ENCODE measurements around the gene TOGARAM2. TPM values are rescaled to one million over a fixed set of nuclear protein-coding genes. Genes with fewer than 3 reads are reported as not detected.
A peak's percentile ranks its signal among the peaks of the same experiment; 100 is the strongest.

Gene TOGARAM2
- total RNA-seq, 2 donors from 2014 or later: 2.0 to 6.6 TPM

DNA sequence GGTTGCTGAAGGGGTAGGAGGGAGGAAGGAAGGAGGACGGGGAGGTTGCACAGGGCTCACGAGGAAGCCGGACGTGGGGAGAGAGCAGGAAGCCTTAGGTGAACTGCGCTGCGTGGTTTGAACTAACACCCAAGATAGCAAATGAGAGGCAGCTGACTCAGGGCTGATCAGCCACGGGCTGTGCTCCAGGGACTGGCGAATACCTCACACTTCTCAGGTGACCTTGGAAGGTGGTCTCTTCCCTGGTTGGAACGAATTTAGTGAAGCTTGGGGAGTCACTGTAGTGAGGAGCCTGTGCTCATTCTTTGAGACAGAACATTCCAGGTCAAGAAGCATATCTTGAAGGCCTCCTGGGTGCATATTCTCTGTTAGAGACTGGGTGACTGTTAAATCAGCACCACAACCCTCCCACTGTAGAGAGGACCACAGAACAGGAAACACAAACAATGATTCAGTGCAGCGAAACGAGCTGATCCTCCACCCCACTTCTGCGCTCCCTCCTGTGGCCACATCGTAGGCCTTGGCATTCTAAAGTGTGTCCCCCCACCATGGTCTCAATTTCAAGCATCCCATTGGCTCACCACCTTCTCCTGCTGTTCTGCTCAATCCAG, 33.8 kb downstream of the TOGARAM2 start:
- H3K27ac ChIP-seq: peak overlapping the region; percentile 90 to 94
- no peaks in the 10 kb centered on the region for H3K36me3 ChIP-seq
- TF ChIP-seq, protein P1, sequence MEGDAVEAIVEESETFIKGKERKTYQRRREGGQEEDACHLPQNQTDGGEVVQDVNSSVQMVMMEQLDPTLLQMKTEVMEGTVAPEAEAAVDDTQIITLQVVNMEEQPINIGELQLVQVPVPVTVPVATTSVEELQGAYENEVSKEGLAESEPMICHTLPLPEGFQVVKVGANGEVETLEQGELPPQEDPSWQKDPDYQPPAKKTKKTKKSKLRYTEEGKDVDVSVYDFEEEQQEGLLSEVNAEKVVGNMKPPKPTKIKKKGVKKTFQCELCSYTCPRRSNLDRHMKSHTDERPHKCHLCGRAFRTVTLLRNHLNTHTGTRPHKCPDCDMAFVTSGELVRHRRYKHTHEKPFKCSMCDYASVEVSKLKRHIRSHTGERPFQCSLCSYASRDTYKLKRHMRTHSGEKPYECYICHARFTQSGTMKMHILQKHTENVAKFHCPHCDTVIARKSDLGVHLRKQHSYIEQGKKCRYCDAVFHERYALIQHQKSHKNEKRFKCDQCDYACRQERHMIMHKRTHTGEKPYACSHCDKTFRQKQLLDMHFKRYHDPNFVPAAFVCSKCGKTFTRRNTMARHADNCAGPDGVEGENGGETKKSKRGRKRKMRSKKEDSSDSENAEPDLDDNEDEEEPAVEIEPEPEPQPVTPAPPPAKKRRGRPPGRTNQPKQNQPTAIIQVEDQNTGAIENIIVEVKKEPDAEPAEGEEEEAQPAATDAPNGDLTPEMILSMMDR (IDR thresholded peaks at IDR 0.05): peak in 1 of 2 donors; percentile 26
- H3K4me1 ChIP-seq: peaks cover 0 to 86% of the 10 kb centered on the region in 2 donors
- peak; percentile 72 for DNase-seq (ENCODE audit: low spot score)
- no peaks in the 10 kb centered on the region for H3K27me3 ChIP-seq
- peak overlapping the region; percentile 25 to 34 for H3K4me3 ChIP-seq
- no peaks in the 10 kb centered on the region for H3K9me3 ChIP-seq

DNA sequence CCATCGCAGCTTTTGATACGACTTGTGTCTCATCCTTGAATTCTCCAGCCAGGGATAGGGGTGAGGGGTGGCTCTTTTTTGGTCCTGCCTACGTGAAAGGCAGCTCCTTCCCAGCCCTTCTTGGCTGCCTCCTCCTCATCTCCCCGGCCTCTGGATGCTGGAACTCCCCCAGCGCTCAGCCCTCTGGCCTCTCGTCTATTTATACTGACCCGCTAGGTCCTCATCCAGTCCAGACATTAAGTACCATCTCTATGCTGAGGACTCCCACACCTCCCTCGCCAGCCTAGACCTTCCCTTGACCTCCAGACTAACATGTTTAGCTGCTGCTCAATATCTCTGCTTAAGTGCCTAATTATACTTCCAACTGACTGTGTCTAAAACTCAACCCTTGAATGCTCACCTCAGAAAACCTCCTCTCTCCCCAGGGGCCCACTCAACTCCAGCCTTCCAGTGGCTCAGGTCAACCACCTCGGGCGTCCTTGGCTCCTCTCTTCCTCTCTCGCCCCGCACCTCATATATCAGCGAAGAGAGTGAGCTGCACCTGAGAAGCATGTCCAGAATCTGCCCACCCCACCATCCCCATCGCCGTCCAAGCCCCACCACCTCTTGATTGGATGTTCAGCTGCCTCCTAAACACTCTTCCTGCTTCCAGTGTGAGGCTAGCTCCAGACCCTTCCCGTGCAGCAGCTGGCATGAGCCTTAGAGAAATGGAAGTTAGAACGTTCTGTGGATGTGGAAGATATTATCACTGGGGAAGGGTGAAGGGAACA, 34.8 kb downstream of the TOGARAM2 start:
- DNase-seq (ENCODE audit: low spot score): no peak
- H3K36me3 ChIP-seq: no peaks in the 10 kb centered on the region
- H3K9me3 ChIP-seq: no peaks in the 10 kb centered on the region
- peak overlapping the region; percentile 25 to 29 for H3K4me3 ChIP-seq
- peak overlapping the region; percentile 90 to 94 for H3K27ac ChIP-seq
- TF ChIP-seq, protein P1 (IDR thresholded peaks at IDR 0.05): no peak
- H3K27me3 ChIP-seq: no peaks in the 10 kb centered on the region
- H3K4me1 ChIP-seq: peaks cover 0 to 77% of the 10 kb centered on the region in 2 donors

DNA sequence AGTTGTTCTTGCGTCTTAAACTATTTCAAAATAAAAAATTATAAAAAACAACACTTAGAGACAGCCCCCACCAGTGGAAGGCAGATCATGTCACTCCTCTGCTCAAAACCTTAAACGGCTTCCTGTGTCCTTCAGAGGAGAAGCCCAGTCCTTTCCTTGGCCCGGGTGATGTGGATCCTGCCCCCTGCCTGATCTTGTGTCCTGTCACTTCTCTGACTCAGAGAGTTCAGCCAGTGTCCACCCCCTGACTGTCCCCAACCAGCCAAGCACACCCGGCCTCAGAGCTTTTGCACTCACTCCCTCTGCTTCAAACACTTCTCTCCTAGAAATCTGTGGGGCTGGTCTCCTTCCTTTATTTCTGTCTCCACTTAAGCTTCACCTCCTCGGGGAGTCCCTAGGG, 35.4 kb downstream of the TOGARAM2 start:
- no peaks in the 10 kb centered on the region for H3K9me3 ChIP-seq
- H3K4me1 ChIP-seq: peaks cover 0 to 71% of the 10 kb centered on the region in 2 donors
- H3K36me3 ChIP-seq: no peaks in the 10 kb centered on the region
- no peak overlapping the region for H3K4me3 ChIP-seq
- H3K27me3 ChIP-seq: no peaks in the 10 kb centered on the region
- H3K27ac ChIP-seq: peak overlapping the region; percentile 90 to 94
- TF ChIP-seq, protein P1 (IDR thresholded peaks at IDR 0.05): no peak
- peak; percentile 68 for DNase-seq (ENCODE audit: low spot score)

GRCh38 chr2:29017716-29018435, 36.8 kb downstream of the TOGARAM2 start:
- no peaks in the 10 kb centered on the region for H3K36me3 ChIP-seq
- TF ChIP-seq, protein P1 (IDR thresholded peaks at IDR 0.05): no peak
- no peaks in the 10 kb centered on the region for H3K27me3 ChIP-seq
- no peak for DNase-seq (ENCODE audit: low spot score)
- H3K4me1 ChIP-seq: peaks cover 0 to 57% of the 10 kb centered on the region in 2 donors
- peak overlapping the region; percentile 90 to 94 for H3K27ac ChIP-seq
- H3K4me3 ChIP-seq: no peak overlapping the region
- no peaks in the 10 kb centered on the region for H3K9me3 ChIP-seq

- Histone ChIP-seq H3K27me3 (no peaks in the 10 kb centered on the region), H3K36me3 (no peaks in the 10 kb centered on the region), H3K9me3 (no peaks in the 10 kb centered on the region), H3K4me1 (peaks cover 0 to 17% of the 10 kb centered on the region in 2 donors), H3K4me3 (no peak overlapping the region), H3K27ac (no peak overlapping the region)
- TF ChIP-seq, protein P1 (IDR thresholded peaks at IDR 0.05): no peak
- no peak for DNase-seq (ENCODE audit: low spot score)
These were observed 40.8 kb downstream of the TOGARAM2 start for GRCh38 chr2:29021886-29022285.

All from right atrium auricular region (tissue), 2 donors.